ELF-1 (cell line): ENCODE data around the gene GPR55.

Source experiments
- DNase-seq: peaks from one replicate; pipeline ENCODE4 v3.0.0-alpha.2; 2016; ENCODE audit warnings: low read depth, low spot score

GPR55 gene

DNA sequence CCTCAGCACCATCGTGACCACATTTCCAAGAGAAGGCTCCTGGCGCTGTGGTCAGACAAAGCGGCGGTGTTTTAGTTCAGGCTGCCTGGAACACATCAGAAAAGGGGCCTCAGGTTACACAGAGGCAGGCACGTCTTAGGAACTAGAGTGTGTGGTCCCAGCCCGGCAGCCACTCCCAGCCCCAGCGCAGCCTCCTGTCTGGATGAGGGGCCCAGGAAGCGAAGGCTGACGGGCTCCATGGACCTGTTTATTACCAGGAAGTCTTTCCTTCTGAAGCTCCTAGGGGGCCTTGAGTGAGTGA, 10.0 kb upstream of the GPR55 start:
- DNase-seq: no peak

GRCh38 chr2:230934231-230935129, 9.4 kb upstream of the GPR55 start:
- no peak for DNase-seq

GRCh38 chr2:230933521-230934180, 8.6 kb upstream of the GPR55 start:
- no peak for DNase-seq

DNA sequence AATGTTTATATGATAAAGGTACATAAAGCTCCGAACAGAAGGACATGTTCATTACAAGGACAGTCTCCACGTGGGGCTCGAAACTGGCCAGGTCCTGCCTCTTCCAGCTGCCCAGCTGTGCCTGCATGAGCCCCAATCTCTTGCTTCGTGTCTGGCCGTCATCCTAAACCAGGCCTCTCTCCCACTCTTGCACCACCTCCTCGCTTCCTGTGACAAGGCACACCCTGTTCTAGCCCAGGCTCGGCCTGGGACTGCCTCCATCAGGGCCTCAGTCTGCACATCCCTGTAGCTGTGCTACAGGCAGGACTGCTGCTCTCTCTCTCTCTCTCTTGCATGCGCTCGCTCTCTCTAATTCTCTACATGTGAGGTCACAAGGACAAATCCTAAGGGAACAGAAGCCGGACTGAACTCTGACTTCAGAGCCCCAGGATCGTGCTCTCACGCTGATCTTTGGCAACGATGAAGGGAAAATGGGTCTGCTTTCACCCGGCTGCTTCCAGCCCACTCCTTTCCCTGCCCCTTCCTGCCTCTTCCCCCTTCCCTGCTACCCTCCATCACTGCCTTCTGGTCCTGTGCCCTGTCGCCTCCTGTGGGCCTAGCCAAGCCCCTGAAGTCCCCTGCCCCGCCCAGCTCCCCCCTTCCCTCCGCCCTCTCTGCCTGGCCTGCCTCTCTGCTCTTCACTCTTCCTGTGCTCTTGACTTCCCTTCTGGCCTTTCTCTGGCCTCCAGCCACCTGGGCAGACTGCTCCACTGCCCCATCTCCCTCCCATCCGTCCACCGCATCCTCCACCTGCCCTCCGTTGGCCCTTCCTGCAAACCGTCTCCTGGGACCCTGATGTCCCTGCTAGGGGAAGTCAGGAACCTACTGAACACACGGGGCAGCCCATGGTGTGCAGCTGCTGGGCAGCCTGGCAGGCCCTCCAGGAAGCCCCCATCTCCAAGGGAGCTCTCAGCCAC, 7.8 kb upstream of the GPR55 start:
- DNase-seq: no peak

DNA sequence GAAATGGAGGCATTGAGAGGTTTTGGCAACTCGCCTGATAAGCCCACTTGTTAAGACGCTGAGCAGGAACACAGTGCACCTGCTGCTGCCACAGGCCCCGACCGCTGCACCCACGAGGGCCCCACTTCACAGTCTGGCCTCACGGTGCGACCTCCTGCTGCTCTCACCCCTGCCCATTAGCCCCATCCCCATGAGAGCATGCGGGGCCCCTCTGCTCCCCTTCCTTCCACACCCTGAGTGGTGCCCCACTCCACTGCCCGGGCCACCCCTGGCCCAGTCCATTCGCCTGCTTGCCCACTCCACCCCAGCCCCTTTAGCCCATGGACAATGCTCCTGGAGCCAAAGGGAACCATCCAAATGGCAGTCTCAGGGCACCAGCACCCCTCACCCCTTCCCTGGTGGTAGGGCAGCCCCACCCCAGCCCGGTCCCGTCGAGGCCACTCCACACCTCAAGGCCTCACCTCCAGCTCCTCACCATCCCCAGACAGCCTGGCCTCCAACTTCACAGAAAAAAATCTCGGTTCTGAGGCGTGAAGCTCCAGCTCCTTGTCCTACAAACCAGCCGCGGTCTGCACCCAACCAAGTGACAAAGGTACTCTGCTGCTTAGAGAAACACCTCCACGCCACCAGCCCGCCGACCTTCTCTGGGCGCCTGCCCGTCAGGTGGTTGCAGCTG, 6.7 kb upstream of the GPR55 start:
- DNase-seq: no peak

- no peak for DNase-seq
Observed at GRCh38 chr2:230930928-230931555, 6.0 kb upstream of the GPR55 start.

- DNase-seq: no peak
Observed at GRCh38 chr2:230930149-230930780, 5.2 kb upstream of the GPR55 start.

DNA sequence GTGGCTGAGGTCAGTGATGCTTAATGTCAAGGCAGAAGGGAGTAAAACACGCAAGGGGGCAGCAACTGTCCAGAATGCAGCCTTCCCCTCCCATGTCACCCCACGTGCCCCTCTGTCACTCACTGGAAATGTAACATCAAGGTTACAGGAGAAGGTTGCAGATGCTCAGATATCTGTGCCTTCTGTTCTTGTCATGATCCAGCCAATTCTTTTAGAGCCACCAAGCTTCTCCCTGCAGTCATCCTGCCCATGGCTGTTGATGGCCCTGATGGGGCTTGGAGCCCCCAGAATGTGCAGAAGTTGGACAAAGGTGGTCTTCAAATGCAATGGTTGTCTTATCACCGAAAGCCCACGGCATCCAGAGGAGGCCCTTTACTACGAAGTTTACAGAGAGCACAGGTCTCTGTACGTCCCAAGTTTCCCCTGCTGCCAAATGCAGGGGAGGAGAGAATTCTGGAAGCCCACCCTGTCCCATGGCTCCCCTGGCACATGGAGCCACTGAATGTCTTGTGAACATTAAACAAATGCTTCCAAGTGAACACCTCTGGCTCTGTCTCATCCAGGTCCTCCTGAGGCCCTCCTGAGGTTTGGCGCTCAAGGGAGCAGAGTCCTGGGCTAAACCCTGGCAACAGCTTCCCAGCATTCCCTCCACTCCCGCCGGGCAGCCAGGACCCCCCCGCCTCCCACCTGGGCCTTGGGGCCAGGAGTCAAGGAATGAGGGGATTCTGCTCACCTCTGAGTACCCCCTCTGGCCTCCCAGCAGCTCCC, 4.5 kb upstream of the GPR55 start:
- no peak for DNase-seq

- DNase-seq: no peak
Observed at GRCh38 chr2:230928701-230929380, 3.8 kb upstream of the GPR55 start.

DNA sequence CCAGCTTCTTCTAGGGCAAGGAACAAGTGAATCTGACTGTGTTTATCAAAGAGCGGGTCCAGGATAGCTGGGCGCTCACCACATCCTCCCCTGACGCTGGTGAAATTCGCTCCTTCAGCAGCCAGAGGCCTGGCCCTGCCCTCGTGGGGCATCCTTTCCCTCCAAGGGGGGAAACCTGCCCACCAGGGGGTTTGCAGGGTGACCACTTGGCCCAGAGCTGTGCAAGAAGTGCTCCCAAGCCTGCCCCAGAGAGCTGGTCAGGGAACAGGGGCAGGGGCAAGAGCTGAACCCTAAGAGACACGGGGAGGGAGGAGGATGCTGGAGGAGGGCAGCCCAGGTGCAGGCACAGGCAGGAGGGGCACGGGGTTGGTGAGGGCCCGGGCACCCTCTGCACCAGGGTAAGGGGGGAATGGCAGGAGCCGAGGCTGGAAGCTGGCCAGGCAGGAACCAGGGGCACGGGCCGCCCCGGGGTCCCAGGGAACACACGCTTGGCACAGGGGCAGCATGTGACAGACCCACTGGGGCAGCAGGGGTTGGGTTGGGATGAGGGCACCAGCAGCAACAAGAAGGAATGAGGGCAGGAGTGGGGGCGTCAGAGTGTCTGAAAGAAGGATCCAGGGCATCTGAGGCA, 2.8 kb upstream of the GPR55 start:
- DNase-seq: no peak

DNA sequence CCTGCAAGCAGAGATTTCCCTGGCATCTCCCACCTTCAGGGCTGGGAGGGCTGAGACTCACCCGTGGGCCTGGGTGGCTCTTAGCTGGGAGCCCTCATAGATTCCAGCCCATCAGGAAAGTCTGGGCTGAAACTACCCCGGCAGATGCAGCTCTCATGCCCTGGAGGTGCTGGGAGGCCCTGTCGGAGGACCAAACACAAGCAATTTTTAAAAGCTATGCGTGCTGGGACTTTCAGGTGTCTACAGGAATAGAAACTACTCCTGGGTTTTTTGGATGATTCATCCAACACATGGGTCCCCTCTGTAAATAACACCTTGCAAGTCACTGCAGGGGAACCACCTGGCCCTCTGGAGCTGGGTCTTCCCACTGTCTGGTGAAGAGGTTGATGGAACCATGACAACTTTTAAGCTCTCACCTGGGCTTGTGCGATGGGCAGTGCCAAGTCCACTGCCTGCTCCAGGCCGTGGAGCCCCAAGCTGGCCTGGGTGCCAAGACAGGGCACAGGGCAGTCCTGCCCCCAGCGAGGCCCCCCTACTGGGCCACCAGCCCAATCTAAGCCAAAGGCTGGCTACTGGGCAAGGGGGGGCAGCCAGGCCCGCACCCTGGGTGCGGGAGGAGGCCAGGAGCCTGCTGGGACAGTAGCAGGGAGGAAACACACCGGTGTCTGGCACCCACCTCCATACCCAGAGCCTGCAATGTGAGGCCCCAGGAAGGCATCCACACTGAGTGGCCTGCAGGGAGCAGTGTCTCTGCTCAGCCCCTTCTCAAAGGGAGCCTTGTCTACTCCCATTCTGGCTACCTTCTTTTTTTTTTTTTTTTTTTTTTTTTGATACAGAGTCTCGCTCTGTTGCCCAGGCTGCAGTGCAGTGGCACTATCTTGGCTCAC, 1.1 kb upstream of the GPR55 start:
- no peak for DNase-seq

DNA sequence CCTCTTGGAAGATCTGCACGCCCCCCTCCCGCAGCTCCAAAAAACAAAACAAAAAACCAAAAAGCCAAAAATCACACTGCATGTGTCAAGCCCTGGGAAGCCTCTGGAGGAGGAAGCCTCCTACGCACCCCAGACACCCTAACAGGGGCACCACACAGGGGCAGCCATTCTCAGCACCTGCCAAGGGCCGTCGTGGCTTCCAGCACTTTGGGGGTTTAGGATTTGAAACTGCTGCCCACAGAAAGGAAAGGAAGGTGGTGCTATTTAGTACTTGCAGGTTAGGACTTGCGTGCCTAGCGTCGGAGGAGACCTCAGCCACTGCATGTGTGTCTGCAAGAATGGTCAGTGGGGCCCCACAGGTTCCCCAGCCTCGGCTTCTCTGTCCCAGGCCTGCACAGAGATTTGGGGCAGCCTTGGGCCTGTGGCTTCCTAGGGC, 419 bp upstream of the GPR55 start:
- no peak for DNase-seq

- no peak for DNase-seq
Observed at GRCh38 chr2:230924092-230924469, 961 bp downstream of the GPR55 start.

GRCh38 chr2:230922951-230923717, 1.9 kb downstream of the GPR55 start:
- DNase-seq: no peak

DNA sequence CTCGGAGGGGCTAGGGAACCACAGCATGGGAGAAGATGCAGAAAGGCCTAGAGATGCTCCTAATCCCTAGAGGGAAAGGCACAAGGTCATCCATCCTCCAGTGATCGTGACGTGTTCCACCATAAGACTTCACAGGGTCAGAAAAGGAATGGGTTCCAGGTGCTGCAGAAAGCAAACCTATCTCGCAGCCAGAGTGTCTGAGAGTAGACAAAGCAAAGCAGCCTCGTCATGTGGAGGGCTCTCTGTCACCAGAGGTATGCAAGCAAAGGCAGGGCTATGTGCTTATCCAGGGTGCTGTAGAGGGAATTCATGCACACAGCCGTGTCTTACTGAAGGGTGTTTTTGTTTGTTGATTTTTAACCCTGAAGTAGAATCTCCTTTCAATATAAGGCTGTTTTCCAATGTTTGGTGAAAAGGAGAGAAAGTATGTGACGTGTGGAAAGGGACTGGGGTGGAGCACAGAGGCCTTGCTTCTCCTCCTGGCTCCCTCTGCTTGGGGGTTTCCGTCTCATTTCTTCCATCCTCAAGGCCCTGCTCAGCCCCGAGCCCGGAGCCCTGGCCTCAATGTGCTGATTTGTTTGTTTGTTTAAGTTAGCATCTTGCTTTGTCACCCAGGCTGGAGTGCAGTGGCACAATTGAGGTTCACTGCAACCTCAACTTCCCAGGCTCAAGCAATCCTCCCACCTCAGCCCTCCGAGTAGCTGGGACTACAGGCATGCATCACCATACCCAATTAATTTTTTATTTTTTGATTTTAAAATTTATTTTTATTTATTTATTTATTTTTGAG, 3.0 kb downstream of the GPR55 start:
- no peak for DNase-seq

GRCh38 chr2:230920167-230920566, 4.9 kb downstream of the GPR55 start:
- DNase-seq: no peak
